HepG2 (cell line): ENCODE data around the gene UBB. TPM values are rescaled to one million over a fixed set of nuclear protein-coding genes. Genes with fewer than 3 reads are reported as not detected.

Source experiments
- ARNTL ChIP-seq: sonication (generic); formaldehyde crosslinking; IDR thresholded peaks from 2 replicates; pipeline ENCODE4 v1.4.0; 2020; ENCODE audit warnings: mild to moderate bottlenecking, missing genetic modification reagents
- CHD2 ChIP-seq: IDR thresholded peaks from 2 replicates; pipeline ENCODE4 v1.6.1; 2011; ENCODE audit warnings: low read depth, low read length, improper control_type of control experiment
- DNMT1 ChIP-seq: sonication (generic); formaldehyde crosslinking; IDR thresholded peaks from 2 replicates; pipeline ENCODE4 v1.5.1; 2020; ENCODE audit warnings: mild to moderate bottlenecking, missing genetic modification reagents
- HIC2 ChIP-seq: sonication (generic); formaldehyde crosslinking; IDR thresholded peaks from 2 replicates; pipeline ENCODE4 v1.9.0; 2022; ENCODE audit warnings: low read depth, missing genetic modification reagents
- HNRNPH1 ChIP-seq: fragments of 200-400 bp; formaldehyde crosslinking; optimal IDR thresholded peaks from 2 replicates; pipeline ENCODE3; 2017; ENCODE audit warnings: mild to moderate bottlenecking, low read depth, low read length
- POGZ ChIP-seq: sonication (generic); formaldehyde crosslinking; IDR thresholded peaks from 2 replicates; pipeline ENCODE4 v1.4.0; 2020; ENCODE audit warnings: mild to moderate bottlenecking, missing genetic modification reagents
- SAP130 ChIP-seq: IDR thresholded peaks from 2 replicates; pipeline ENCODE4 v1.6.1; 2016; ENCODE audit warnings: low read depth
- SIN3A ChIP-seq: IDR thresholded peaks from 2 replicates; pipeline ENCODE4 v1.6.1; 2011; ENCODE audit warnings: low read depth, mild to moderate bottlenecking, control low read depth, low read length, borderline replicate concordance
- SMAD1 ChIP-seq: sonication (generic); formaldehyde crosslinking; IDR thresholded peaks from 2 replicates; pipeline ENCODE4 v1.4.0; 2020; ENCODE audit warnings: missing genetic modification reagents, low read depth, mild to moderate bottlenecking, borderline replicate concordance
- TRAFD1 ChIP-seq: sonication (generic); formaldehyde crosslinking; IDR thresholded peaks from 2 replicates; pipeline ENCODE4 v1.5.1; 2020; ENCODE audit warnings: missing genetic modification reagents, mild to moderate bottlenecking, borderline replicate concordance
- U2AF2 ChIP-seq: fragments of 200-400 bp; formaldehyde crosslinking; IDR thresholded peaks from 2 replicates; pipeline ENCODE4 v1.6.1; 2017; ENCODE audit warnings: low read depth, mild to moderate bottlenecking, low read length
- ZC3H13 ChIP-seq: sonication (generic); formaldehyde crosslinking; IDR thresholded peaks from 2 replicates; pipeline ENCODE4 v1.8.1; 2023; ENCODE audit warnings: mild to moderate bottlenecking, missing genetic modification reagents, moderate library complexity
- ZFY ChIP-seq: sonication (generic); formaldehyde crosslinking; IDR thresholded peaks from 2 replicates; pipeline ENCODE4 v1.4.0; 2020; ENCODE audit warnings: missing genetic modification reagents
- ZKSCAN5 ChIP-seq: sonication (generic); formaldehyde crosslinking; IDR thresholded peaks from 2 replicates; pipeline ENCODE4 v1.5.1; 2020; ENCODE audit warnings: mild to moderate bottlenecking, missing genetic modification reagents
- ZKSCAN8 ChIP-seq: IDR thresholded peaks from 2 replicates; pipeline ENCODE4 v1.6.1; 2016; ENCODE audit warnings: borderline replicate concordance, missing genetic modification reagents, missing compliant biosample characterization
- ZNF225 ChIP-seq: sonication (generic); formaldehyde crosslinking; IDR thresholded peaks from 2 replicates; pipeline ENCODE4 v1.4.0; 2020; ENCODE audit warnings: mild to moderate bottlenecking, missing genetic modification reagents
- ZNF556 ChIP-seq: sonication (generic); formaldehyde crosslinking; IDR thresholded peaks from 2 replicates; pipeline ENCODE4 v1.4.0; 2020; ENCODE audit warnings: mild to moderate bottlenecking, missing genetic modification reagents, borderline replicate concordance
- ZNF768 ChIP-seq: sonication (generic); formaldehyde crosslinking; IDR thresholded peaks from 2 replicates; pipeline ENCODE4 v1.4.0; 2020; ENCODE audit warnings: missing genetic modification reagents
- ZNF770 ChIP-seq: sonication (generic); formaldehyde crosslinking; IDR thresholded peaks from 2 replicates; pipeline ENCODE4 v1.5.0; 2020; ENCODE audit warnings: mild to moderate bottlenecking, missing genetic modification reagents
- ZNF782 ChIP-seq: sonication (generic); formaldehyde crosslinking; IDR thresholded peaks from 2 replicates; pipeline ENCODE4 v1.4.0; 2020; ENCODE audit warnings: missing genetic modification reagents, mild to moderate bottlenecking, borderline replicate concordance
- ZNF878 ChIP-seq: sonication (generic); formaldehyde crosslinking; IDR thresholded peaks from 2 replicates; pipeline ENCODE4 v1.8.1; 2023; ENCODE audit warnings: mild to moderate bottlenecking, missing genetic modification reagents, moderate library complexity
- polyA plus RNA-seq, 8 experiments: library from polyadenylated mRNA; depleted of rRNA in 3 of 8; stranded (reverse) in 7 of 8; unstranded in 1 of 8; fragments of >200 nt; fragmentation: Illumina TruSeq in 4 of 8; extraction: Trizol in 4 of 8; gene quantifications; 2 replicates each; pipeline versions ENCODE4 v1.2.1 to v1.2.3, GENCODE V29; 2011 to 2016; ENCODE audit warnings: low read depth in 4 of 8, missing spikeins in 1 of 8, mixed read lengths in 1 of 8; ENCODE audit not compliant: insufficient read depth in 1 of 8
- total RNA-seq, 5 experiments: library from RNA; depleted of rRNA; stranded (reverse); fragments of >200 nt; fragmentation: Illumina TruSeq; extraction: Trizol; gene quantifications; 2 replicates each; pipeline ENCODE4 v1.2.3, GENCODE V29; 2016; ENCODE audit warnings: low read depth in 1 of 5
- TF ChIP-seq, protein P1 (sequence below): sonication (generic); formaldehyde crosslinking; IDR thresholded peaks from 2 replicates; pipeline ENCODE4 v1.5.1; 2020; ENCODE audit warnings: mild to moderate bottlenecking, missing genetic modification reagents, moderate library complexity

The UBB gene
- total and polyA plus RNA-seq, 2 of the 13 experiments (the other 11 are each of a cell fraction or from before 2014, with no cell fraction given): 1,130 to 2,066 TPM

GRCh38 chr17:16415031-16415924, 34.4 kb downstream of the UBB start, which contains the start of gene TRPV2 (continued):
- TF ChIP-seq U2AF2: no peak
- TF ChIP-seq CHD2: no peak; the same call in 1 of the 2 replicates
- TF ChIP-seq ZKSCAN8 (CRISPR knock-in tag): no peak
- TF ChIP-seq TRAFD1 (CRISPR knock-in tag): no peak
- no peak; the same call in 1 of the 2 replicates for TF ChIP-seq ZFY (CRISPR knock-in tag)
- peak; percentile 78 for TF ChIP-seq SAP130 (CRISPR knock-in tag)
- TF ChIP-seq POGZ (CRISPR knock-in tag): 0 out of 2 replicates have a peak, but pooled peaks have one; percentile 22
- TF ChIP-seq DNMT1 (CRISPR knock-in tag): no peak
- TF ChIP-seq ZNF770 (CRISPR knock-in tag): no peak
- no peak; the same call in 1 of the 2 replicates for TF ChIP-seq HIC2 (CRISPR knock-in tag)
- TF ChIP-seq ARNTL: no peak
- TF ChIP-seq ZNF768 (CRISPR knock-in tag): no peak
- TF ChIP-seq HNRNPH1: no peak
- TF ChIP-seq ZNF878: no peak
- no peak for TF ChIP-seq ZKSCAN5 (CRISPR knock-in tag)
- TF ChIP-seq ZNF225 (CRISPR knock-in tag): peak; percentile 34; the same call in 1 of the 2 replicates
- no peak for TF ChIP-seq ZNF556 (CRISPR knock-in tag)
- no peak for TF ChIP-seq SIN3A
- peak; percentile 47; the same call in 1 of the 2 replicates for TF ChIP-seq ZNF782 (CRISPR knock-in tag)
- TF ChIP-seq, protein P1, sequence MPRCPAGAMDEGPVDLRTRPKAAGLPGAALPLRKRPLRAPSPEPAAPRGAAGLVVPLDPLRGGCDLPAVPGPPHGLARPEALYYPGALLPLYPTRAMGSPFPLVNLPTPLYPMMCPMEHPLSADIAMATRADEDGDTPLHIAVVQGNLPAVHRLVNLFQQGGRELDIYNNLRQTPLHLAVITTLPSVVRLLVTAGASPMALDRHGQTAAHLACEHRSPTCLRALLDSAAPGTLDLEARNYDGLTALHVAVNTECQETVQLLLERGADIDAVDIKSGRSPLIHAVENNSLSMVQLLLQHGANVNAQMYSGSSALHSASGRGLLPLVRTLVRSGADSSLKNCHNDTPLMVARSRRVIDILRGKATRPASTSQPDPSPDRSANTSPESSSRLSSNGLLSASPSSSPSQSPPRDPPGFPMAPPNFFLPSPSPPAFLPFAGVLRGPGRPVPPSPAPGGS (CRISPR knock-in tag): no peak; the same call in 1 of the 2 replicates
- TF ChIP-seq ZC3H13 (CRISPR knock-in tag): no peak
- TF ChIP-seq SMAD1 (CRISPR knock-in tag): peak; percentile 38; the same call in 1 of the 2 replicates
